ENCODE measurements around the gene DIPK1B.

The DIPK1B gene

GRCh38 chr9:136711751-136712689 is at the start of gene DIPK1B:
Gene DIPK1B (plus strand): TSS chr9:136712572. CDS start chr9:136712666, 94 bp downstream.
- no peak for DNase-seq

GRCh38 chr9:136662656-136663581 is 49.5 kb upstream of the DIPK1B start, which contains the start of gene EGFL7:
Gene EGFL7 (plus strand): TSS chr9:136662916. CDS start chr9:136668283, 5,367 bp downstream.
- DNase-seq, result no peak

GRCh38 chr9:136664000-136664915 is 48.1 kb upstream of the DIPK1B start:
- no peak for DNase-seq

- DNase-seq, result no peak
These were observed 47.2 kb upstream of the DIPK1B start for GRCh38 chr9:136665111-136665703.

- DNase-seq, result no peak
These were observed 46.5 kb upstream of the DIPK1B start for GRCh38 chr9:136665704-136666371.

- no peak for DNase-seq
These were observed 45.8 kb upstream of the DIPK1B start for GRCh38 chr9:136666372-136667213.

GRCh38 chr9:136667214-136667939 is 45.0 kb upstream of the DIPK1B start:
- no peak for DNase-seq

GRCh38 chr9:136667940-136668760 is 44.2 kb upstream of the DIPK1B start:
- DNase-seq, result no peak

GRCh38 chr9:136668983-136669790 is 43.2 kb upstream of the DIPK1B start:
- no peak for DNase-seq

- DNase-seq, result no peak
These were observed 42.4 kb upstream of the DIPK1B start for GRCh38 chr9:136669791-136670464.

- no peak for DNase-seq
These were observed 41.7 kb upstream of the DIPK1B start for GRCh38 chr9:136670576-136671253.

GRCh38 chr9:136671254-136671614 is 41.1 kb upstream of the DIPK1B start:
- DNase-seq, result no peak

GRCh38 chr9:136671646-136672430 is 40.5 kb upstream of the DIPK1B start:
- DNase-seq, result no peak

- no peak for DNase-seq
These were observed 39.8 kb upstream of the DIPK1B start for GRCh38 chr9:136672431-136673087.

Measured in femur (tissue), 1 donor.